Vagina (tissue), 2 donors: ENCODE data around the gene DLL4. TPM values are rescaled to one million over a fixed set of nuclear protein-coding genes. Genes with fewer than 3 reads are reported as not detected.

Experiments used
- DNase-seq, 2 donors: peaks; one replicate each; pipeline ENCODE4 v3.0.0-alpha.2; 2017; ENCODE audit errors: extremely low spot score in 2 of 2
- H3K27ac ChIP-seq: fragments of 200-600 bp; sonication (generic); one replicate; pipeline ENCODE4 v1.5.1; 2019
- H3K27me3 ChIP-seq: fragments of 200-600 bp; sonication (generic); one replicate; pipeline ENCODE4 v1.5.1; 2019
- H3K36me3 ChIP-seq, 2 donors: fragments of 200-600 bp; sonication (generic); one replicate each; pipeline ENCODE4 v1.5.1; 2017 to 2019
- H3K4me1 ChIP-seq: fragments of 200-600 bp; sonication (generic); one replicate; pipeline ENCODE4 v1.5.1; 2019
- H3K4me3 ChIP-seq, 2 donors: fragments of 200-600 bp; sonication (generic); 1 replicate in 1 of 2; 2 replicates in 1 of 2; pipeline ENCODE4 v1.5.1; 2016 to 2019
- H3K9me3 ChIP-seq: fragments of 200-600 bp; sonication (generic); one replicate; pipeline ENCODE4 v1.5.1; 2019
- POLR2A ChIP-seq, 2 donors: fragments of 450-650 bp; IDR thresholded peaks; one replicate each; pipeline ENCODE4 v1.6.1; 2017; ENCODE audit warnings: antibody characterized with exemption in 2 of 2, mild to moderate bottlenecking in 2 of 2, moderate library complexity in 2 of 2
- POLR2AphosphoS5 ChIP-seq, 2 donors: sonication (generic); formaldehyde crosslinking; IDR thresholded peaks; one replicate each; pipeline ENCODE4 v1.9.0; 2017; ENCODE audit warnings: antibody characterized with exemption in 2 of 2, mild to moderate bottlenecking in 2 of 2, low read depth in 1 of 2; ENCODE audit not compliant: insufficient read depth in 1 of 2
- intact Hi-C: fragments of 100-400 bp; cut with DNase I; formaldehyde crosslinking; loops from one replicate; pipeline ENCODE4 v1.15.1; 2023
- total RNA-seq: library from RNA; depleted of rRNA; stranded (reverse); fragments of >200 nt; gene quantifications from one replicate; pipeline ENCODE4 v1.2.3, GENCODE V29; 2016
- TF ChIP-seq, protein P1 (sequence below), 3 experiments: fragments of 450-650 bp in 2 of 3; fragments of 200-600 bp in 1 of 3; sonication (generic) in 1 of 3; IDR thresholded peaks; one replicate each; pipeline ENCODE4 v1.5.1; 2017 to 2019; ENCODE audit warnings: antibody characterized with exemption in 3 of 3, mild to moderate bottlenecking in 2 of 3, moderate library complexity in 2 of 3

The DLL4 gene
- total RNA-seq, 1 donor from 2014 or later = 20.9 TPM

DNA sequence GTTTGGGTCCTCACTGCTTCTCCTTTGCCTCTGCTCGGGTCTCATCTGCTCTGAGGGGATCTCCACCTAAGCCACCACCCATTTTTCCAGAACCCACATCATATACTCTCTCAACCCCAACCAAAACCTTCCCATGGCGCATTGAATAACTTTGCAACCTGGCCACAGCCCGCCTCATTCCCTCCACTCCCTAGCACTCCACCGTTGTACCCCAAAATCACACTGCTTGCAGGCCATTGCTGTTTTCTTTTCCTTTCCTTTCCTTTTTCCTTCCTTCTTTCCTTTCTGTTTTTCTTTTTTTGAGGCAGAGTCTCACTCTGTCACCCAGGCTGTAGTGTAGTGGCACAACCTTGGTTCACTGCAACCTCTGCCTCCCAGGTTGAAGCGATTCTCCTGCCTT is 38.0 kb upstream of the DLL4 start:
- DNase-seq = no peak
- no peaks in the 10 kb centered on the region for H3K9me3 ChIP-seq
- peaks cover 0 to 3% of the 10 kb centered on the region in 2 donors for H3K36me3 ChIP-seq
- no peak overlapping the region for H3K27ac ChIP-seq
- peaks cover 23% of the 10 kb centered on the region for H3K4me1 ChIP-seq
- no peak for TF ChIP-seq POLR2AphosphoS5 (IDR thresholded peaks at IDR 0.05; ENCODE audit: insufficient read depth in 1 of 2, low read depth in 1 of 2)
- TF ChIP-seq POLR2A (IDR thresholded peaks at IDR 0.05) = no peak
- TF ChIP-seq, protein P1, sequence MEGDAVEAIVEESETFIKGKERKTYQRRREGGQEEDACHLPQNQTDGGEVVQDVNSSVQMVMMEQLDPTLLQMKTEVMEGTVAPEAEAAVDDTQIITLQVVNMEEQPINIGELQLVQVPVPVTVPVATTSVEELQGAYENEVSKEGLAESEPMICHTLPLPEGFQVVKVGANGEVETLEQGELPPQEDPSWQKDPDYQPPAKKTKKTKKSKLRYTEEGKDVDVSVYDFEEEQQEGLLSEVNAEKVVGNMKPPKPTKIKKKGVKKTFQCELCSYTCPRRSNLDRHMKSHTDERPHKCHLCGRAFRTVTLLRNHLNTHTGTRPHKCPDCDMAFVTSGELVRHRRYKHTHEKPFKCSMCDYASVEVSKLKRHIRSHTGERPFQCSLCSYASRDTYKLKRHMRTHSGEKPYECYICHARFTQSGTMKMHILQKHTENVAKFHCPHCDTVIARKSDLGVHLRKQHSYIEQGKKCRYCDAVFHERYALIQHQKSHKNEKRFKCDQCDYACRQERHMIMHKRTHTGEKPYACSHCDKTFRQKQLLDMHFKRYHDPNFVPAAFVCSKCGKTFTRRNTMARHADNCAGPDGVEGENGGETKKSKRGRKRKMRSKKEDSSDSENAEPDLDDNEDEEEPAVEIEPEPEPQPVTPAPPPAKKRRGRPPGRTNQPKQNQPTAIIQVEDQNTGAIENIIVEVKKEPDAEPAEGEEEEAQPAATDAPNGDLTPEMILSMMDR (IDR thresholded peaks at IDR 0.05) = no peak
- no peaks in the 10 kb centered on the region for H3K27me3 ChIP-seq
- no peak overlapping the region for H3K4me3 ChIP-seq
- intact Hi-C loops = loop anchor here (5.0 kb wide), 1 partner anchor 34 kb away; no protein-coding TSS in a partner anchor

DNA sequence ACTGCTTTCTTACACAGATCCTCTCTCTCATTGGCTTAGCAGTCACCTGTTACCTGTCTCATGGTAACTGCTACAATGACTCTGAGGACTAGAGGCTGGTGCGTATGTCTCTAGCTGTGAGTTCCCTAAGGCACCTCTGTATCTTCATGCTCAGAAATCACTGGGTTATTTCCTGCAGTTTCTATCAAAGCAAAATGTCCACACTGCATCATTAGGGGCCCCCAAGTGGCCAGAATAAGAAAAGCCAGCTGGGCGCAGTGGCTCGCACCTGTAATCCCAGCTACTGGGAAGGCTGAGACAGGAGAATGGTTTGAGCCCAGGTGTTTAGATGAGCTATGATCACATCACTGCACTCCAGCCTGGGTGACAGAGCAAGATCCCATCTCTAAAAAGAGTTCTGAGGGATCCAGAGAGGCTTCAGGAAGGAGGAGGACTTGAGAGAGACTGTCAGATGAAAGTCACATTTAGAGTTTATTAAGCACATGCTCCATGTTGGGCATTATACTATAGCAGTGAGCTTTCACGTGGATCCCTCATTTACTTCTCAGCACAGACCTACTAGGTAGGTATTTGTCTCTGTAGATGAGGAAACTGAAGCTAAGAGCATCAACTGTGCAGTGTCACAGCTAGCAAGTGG is 37.2 kb upstream of the DLL4 start:
- intact Hi-C loops = loop anchor here (5.0 kb wide), 1 partner anchor 35 kb away; no protein-coding TSS in a partner anchor

DNA sequence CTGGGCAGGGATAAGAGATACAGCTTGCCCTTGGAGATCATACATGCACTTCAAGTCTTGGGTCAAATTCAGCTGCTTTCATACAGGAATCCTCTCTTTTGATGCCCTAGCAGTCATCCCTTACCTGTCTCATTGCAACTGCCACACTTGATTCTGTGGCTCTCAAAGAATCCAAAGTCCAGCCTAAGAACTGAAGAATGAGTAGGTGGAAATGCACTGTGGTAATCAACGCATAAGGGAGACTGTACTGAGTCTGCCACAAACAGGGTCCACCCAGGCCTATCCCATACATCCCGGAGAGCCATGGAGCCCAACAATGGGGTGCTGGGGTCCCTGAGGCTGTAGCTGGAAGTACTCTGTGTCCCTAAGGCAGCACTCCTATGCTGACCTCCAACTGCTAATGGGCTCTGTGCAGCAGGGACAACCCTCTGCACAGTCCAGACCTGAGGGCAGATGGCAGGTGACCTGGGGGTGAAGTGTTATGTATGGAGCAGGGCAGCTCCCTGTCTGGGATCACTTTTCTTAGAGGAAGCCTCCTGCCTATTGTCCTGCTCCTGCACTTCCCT is 36.6 kb upstream of the DLL4 start:
- peaks cover 0 to 6% of the 10 kb centered on the region in 2 donors for H3K36me3 ChIP-seq
- no peak overlapping the region for H3K4me3 ChIP-seq
- no peaks in the 10 kb centered on the region for H3K9me3 ChIP-seq
- H3K27me3 ChIP-seq = no peaks in the 10 kb centered on the region
- H3K27ac ChIP-seq = no peak overlapping the region
- peaks cover 25% of the 10 kb centered on the region for H3K4me1 ChIP-seq
- TF ChIP-seq POLR2A (IDR thresholded peaks at IDR 0.05) (no peak), POLR2AphosphoS5 (IDR thresholded peaks at IDR 0.05; ENCODE audit: insufficient read depth in 1 of 2, low read depth in 1 of 2) (no peak)
- TF ChIP-seq, protein P1 (IDR thresholded peaks at IDR 0.05) = no peak
- peak; percentile 85 to 94 for DNase-seq
- intact Hi-C loops = loop anchor here (5.0 kb wide), 1 partner anchor 35 kb away; no protein-coding TSS in a partner anchor

More for the DNA sequence above, 37.2 kb upstream of the DLL4 start:
- Histone ChIP-seq H3K9me3 (no peaks in the 10 kb centered on the region), H3K4me1 (peaks cover 25% of the 10 kb centered on the region), H3K27me3 (no peaks in the 10 kb centered on the region), H3K36me3 (peaks cover 0 to 6% of the 10 kb centered on the region in 2 donors), H3K27ac (no peak overlapping the region), H3K4me3 (no peak overlapping the region)
- DNase-seq = peak in 1 of 2 donors; percentile 83
- TF ChIP-seq POLR2AphosphoS5 (IDR thresholded peaks at IDR 0.05; ENCODE audit: insufficient read depth in 1 of 2, low read depth in 1 of 2) = peak in 1 of 2 donors; percentile 76
- no peak for TF ChIP-seq POLR2A (IDR thresholded peaks at IDR 0.05)
- TF ChIP-seq, protein P1 (IDR thresholded peaks at IDR 0.05) = peak; percentile 9 to 45 (median 44)

DNA sequence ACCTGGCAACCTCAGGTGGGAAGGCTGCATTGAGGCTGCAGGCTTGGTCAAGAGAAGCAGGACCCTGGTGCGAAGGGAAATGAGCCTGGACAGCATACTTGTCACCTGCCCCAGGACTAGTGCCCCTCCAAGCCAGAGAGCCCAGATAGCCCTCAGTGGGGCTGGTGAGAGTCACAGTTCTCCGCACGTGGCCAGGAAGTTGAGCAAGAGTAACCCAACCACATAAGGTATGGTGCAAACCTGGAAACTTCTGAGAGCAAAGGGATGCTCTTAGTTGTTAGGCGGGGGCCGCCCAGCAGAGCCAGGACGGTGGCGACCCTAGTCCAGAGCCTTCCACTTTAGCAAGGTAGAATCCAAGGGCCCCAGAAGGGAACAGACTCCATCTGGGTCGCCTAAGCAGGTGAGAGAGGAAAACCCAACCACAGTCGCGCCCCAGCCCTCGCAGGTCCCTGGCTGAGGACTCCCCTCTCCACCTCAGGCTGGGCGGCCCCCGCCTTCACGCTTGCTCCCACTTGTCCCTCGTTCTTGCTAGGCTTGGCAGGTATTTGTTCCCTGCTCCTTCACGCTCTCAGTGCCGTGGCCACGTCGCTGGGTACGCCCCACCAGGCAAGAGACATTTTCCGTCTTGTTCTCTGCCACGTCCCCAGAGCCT is 36.0 kb upstream of the DLL4 start:
- intact Hi-C loops = loop anchor here (5.0 kb wide), 1 partner anchor 36 kb away; no protein-coding TSS in a partner anchor
- Histone ChIP-seq H3K27me3 (no peaks in the 10 kb centered on the region), H3K4me3 (no peak overlapping the region), H3K4me1 (peaks cover 25% of the 10 kb centered on the region), H3K9me3 (no peaks in the 10 kb centered on the region), H3K36me3 (peaks cover 0 to 6% of the 10 kb centered on the region in 2 donors), H3K27ac (peak overlapping the region; percentile 91)
- TF ChIP-seq POLR2AphosphoS5 (IDR thresholded peaks at IDR 0.05; ENCODE audit: insufficient read depth in 1 of 2, low read depth in 1 of 2) = no peak
- TF ChIP-seq, protein P1 (IDR thresholded peaks at IDR 0.05) = no peak
- peak in 1 of 2 donors; percentile 92 for DNase-seq
